ENCODE measurements around the gene FLT1. TPM values are rescaled to one million over a fixed set of nuclear protein-coding genes. Genes with fewer than 3 reads are reported as not detected.

Gene FLT1
- total and polyA plus RNA-seq, 11 donors = 13.1 to 73.2 (median 41.1) TPM

- peaks cover 0 to 33% (median 8%) of the 10 kb centered on the region in 12 donors for H3K4me1 ChIP-seq
- TF ChIP-seq POLR2A (IDR thresholded peaks at IDR 0.05) = no peak
- no peak for TF ChIP-seq CTCF (IDR thresholded peaks at IDR 0.05)
- no peak for DNase-seq
- no peak overlapping the region for H3K27ac ChIP-seq
- H3K9me3 ChIP-seq = no peaks in the 10 kb centered on the region
- intact Hi-C loops (cut with DNase I) = loop anchor here in 1 of 10 donors (10.0 kb wide), 1 partner anchor 105 kb away; no protein-coding TSS in a partner anchor
- H3K36me3 ChIP-seq = peaks cover 0 to 96% (median 34%) of the 10 kb centered on the region in 9 donors
- WGBS, 4 donors = 75 to 83% (median 79%) methylated on average over 10 of the region's 10 CpGs
- H3K27me3 ChIP-seq = no peaks in the 10 kb centered on the region
- H3K4me3 ChIP-seq = no peak overlapping the region
- no peak for ATAC-seq
These were observed 65.1 kb downstream of the FLT1 start for GRCh38 chr13:28429685-28430290.

DNA sequence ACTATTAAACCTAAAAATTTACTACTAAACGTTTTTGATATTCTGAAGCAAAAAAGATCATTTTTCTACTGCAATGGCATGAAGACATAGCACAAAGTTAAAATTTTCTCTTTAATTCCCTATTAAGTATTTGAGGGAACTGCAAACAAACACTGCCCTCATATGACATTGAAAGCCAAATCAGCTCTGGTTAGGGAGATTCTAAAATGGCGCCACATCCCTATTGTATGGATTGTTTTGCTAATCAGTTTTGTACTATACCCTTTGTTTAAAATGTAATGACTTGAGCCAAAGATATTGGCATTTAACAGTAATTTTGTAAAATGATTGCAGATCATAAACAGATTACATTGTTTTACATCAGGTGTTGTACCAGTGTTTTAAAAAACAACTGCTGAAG is 65.8 kb downstream of the FLT1 start:
- intact Hi-C loops (cut with DNase I) = loop anchor here in 1 of 10 donors (10.0 kb wide), 1 partner anchor 104 kb away; no protein-coding TSS in a partner anchor
- Histone ChIP-seq H3K9me3 (no peaks in the 10 kb centered on the region), H3K36me3 (peaks cover 0 to 98% (median 34%) of the 10 kb centered on the region in 9 donors), H3K27ac (peak overlapping the region in 1 of 12 donors; percentile 10), H3K4me3 (no peak overlapping the region), H3K27me3 (no peaks in the 10 kb centered on the region), H3K4me1 (peaks cover 0 to 32% (median 9%) of the 10 kb centered on the region in 12 donors)
- no peak for DNase-seq
- no peak for ATAC-seq
- 47 to 74% (median 69%) methylated on average over 2 of the region's 2 CpGs for WGBS, 4 donors
- TF ChIP-seq POLR2A (IDR thresholded peaks at IDR 0.05) (no peak), CTCF (IDR thresholded peaks at IDR 0.05) (no peak)

DNA sequence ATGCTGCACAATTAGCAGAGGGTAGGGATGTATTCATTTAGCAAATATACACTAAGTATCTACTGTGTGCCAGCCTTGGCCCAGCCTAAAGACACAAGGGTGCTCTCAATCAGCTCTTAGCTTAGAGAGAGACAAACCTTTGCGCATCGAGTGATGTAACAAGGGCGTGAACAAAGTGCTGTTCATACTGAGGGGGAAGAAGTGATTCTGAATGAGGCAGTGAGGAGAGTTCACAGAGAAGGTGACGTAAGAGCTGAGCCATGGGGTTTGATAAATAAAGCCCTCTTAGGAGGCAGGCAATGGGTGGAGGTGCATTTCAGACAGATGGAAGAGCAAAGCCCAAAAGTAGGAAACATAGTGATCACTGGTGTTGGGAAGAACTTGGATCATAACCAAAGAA is 68.5 kb downstream of the FLT1 start:
- no peak overlapping the region for H3K27ac ChIP-seq
- H3K9me3 ChIP-seq = no peaks in the 10 kb centered on the region
- no peaks in the 10 kb centered on the region for H3K27me3 ChIP-seq
- no peak for DNase-seq
- ATAC-seq = peak in 1 of 4 donors; percentile 5
- no peak overlapping the region for H3K4me3 ChIP-seq
- peaks cover 0 to 38% (median 15%) of the 10 kb centered on the region in 12 donors for H3K4me1 ChIP-seq
- TF ChIP-seq POLR2A (IDR thresholded peaks at IDR 0.05) (no peak), CTCF (IDR thresholded peaks at IDR 0.05) (no peak)
- WGBS, 4 donors = 93 to 97% (median 94%) methylated on average over 4 of the region's 4 CpGs
- H3K36me3 ChIP-seq = peaks cover 0 to 79% (median 25%) of the 10 kb centered on the region in 9 donors
- intact Hi-C loops (cut with DNase I) = loop anchor here in 1 of 10 donors (10.0 kb wide), 1 partner anchor 102 kb away; no protein-coding TSS in a partner anchor

- Histone ChIP-seq H3K9me3 (no peaks in the 10 kb centered on the region), H3K36me3 (peaks cover 0 to 78% (median 25%) of the 10 kb centered on the region in 9 donors), H3K27me3 (no peaks in the 10 kb centered on the region), H3K4me3 (no peak overlapping the region), H3K4me1 (peaks cover 0 to 42% (median 15%) of the 10 kb centered on the region in 12 donors), H3K27ac (no peak overlapping the region)
- WGBS, 4 donors = 19 to 44% (median 32%) methylated on average over 1 of the region's 1 CpG
- ATAC-seq = no peak
- no peak for TF ChIP-seq POLR2A (IDR thresholded peaks at IDR 0.05)
- TF ChIP-seq CTCF (IDR thresholded peaks at IDR 0.05) = no peak
- DNase-seq = no peak
- intact Hi-C loops (cut with DNase I) = loop anchor here in 1 of 10 donors (10.0 kb wide), 1 partner anchor 101 kb away; no protein-coding TSS in a partner anchor
These were observed 69.1 kb downstream of the FLT1 start for GRCh38 chr13:28425793-28426192.

Data from heart left ventricle (tissue), 16 donors.